KOPT-K1 (cell line): Measurements from ENCODE around the gene CDKN3.

Experiments used
- H3K27ac ChIP-seq: fragments of 200-600 bp; sonication (generic); 2 replicates; pipeline ENCODE4 v1.5.1; 2016; ENCODE audit warnings: antibody characterized with exemption, mild to moderate bottlenecking, low read depth, low read length; ENCODE audit not compliant: poor library complexity, severe bottlenecking
- H3K36me3 ChIP-seq: fragments of 200-600 bp; sonication (generic); 2 replicates; pipeline ENCODE4 v1.5.1; 2017; ENCODE audit warnings: antibody characterized with exemption, mild to moderate bottlenecking, low read length, moderate library complexity; ENCODE audit not compliant: insufficient read depth
- H3K9me3 ChIP-seq: fragments of 200-600 bp; sonication (generic); 2 replicates; pipeline ENCODE4 v1.5.1; 2017; ENCODE audit warnings: antibody characterized with exemption, low read length, mild to moderate bottlenecking; ENCODE audit not compliant: insufficient read depth, poor library complexity, severe bottlenecking

CDKN3 gene

GRCh38 chr14:54396493-54397335 lies at the start of gene CDKN3:
TSS of gene CDKN3 (plus strand) at chr14:54397007. CDS start at chr14:54397069, 62 bp downstream.
- no peaks in the 10 kb centered on the region for H3K9me3 ChIP-seq

GRCh38 chr14:54347044-54347443 lies 49.8 kb upstream of the CDKN3 start:
- H3K27ac ChIP-seq: no peak overlapping the region
- no peaks in the 10 kb centered on the region for H3K9me3 ChIP-seq
- H3K36me3 ChIP-seq: no peaks in the 10 kb centered on the region

More at GRCh38 chr14:54396493-54397335, at the start of gene CDKN3:
- peaks cover 25% of the 10 kb centered on the region for H3K36me3 ChIP-seq
- peak within 1 kb of the TSS; percentile 85 for H3K27ac ChIP-seq

GRCh38 chr14:54348001-54348611 lies 48.7 kb upstream of the CDKN3 start:
- no peak overlapping the region for H3K27ac ChIP-seq
- H3K9me3 ChIP-seq: peaks cover 1% of the 10 kb centered on the region
- no peaks in the 10 kb centered on the region for H3K36me3 ChIP-seq

- H3K27ac ChIP-seq: no peak overlapping the region
- H3K36me3 ChIP-seq: no peaks in the 10 kb centered on the region
- H3K9me3 ChIP-seq: peaks cover 11% of the 10 kb centered on the region
Observed at GRCh38 chr14:54348923-54349620, 47.7 kb upstream of the CDKN3 start.

- H3K36me3 ChIP-seq: no peaks in the 10 kb centered on the region
- peaks cover 17% of the 10 kb centered on the region for H3K9me3 ChIP-seq
- no peak overlapping the region for H3K27ac ChIP-seq
Observed at GRCh38 chr14:54349713-54350112, 47.1 kb upstream of the CDKN3 start.

GRCh38 chr14:54350203-54350602 lies 46.6 kb upstream of the CDKN3 start:
- H3K27ac ChIP-seq: no peak overlapping the region
- peaks cover 18% of the 10 kb centered on the region for H3K9me3 ChIP-seq
- no peaks in the 10 kb centered on the region for H3K36me3 ChIP-seq

- Histone ChIP-seq H3K27ac (no peak overlapping the region), H3K9me3 (peaks cover 18% of the 10 kb centered on the region), H3K36me3 (no peaks in the 10 kb centered on the region)
Observed at GRCh38 chr14:54353266-54353665, 43.5 kb upstream of the CDKN3 start.

- Histone ChIP-seq H3K27ac (no peak overlapping the region), H3K9me3 (peaks cover 18% of the 10 kb centered on the region), H3K36me3 (no peaks in the 10 kb centered on the region)
Observed at GRCh38 chr14:54353694-54354093, 43.1 kb upstream of the CDKN3 start.

GRCh38 chr14:54354096-54354495 lies 42.7 kb upstream of the CDKN3 start:
- Histone ChIP-seq H3K36me3 (no peaks in the 10 kb centered on the region), H3K27ac (no peak overlapping the region), H3K9me3 (peaks cover 18% of the 10 kb centered on the region)

- Histone ChIP-seq H3K9me3 (peaks cover 18% of the 10 kb centered on the region), H3K27ac (no peak overlapping the region), H3K36me3 (no peaks in the 10 kb centered on the region)
Observed at GRCh38 chr14:54354968-54355641, 41.7 kb upstream of the CDKN3 start.

- no peak overlapping the region for H3K27ac ChIP-seq
- H3K9me3 ChIP-seq: peaks cover 18% of the 10 kb centered on the region
- H3K36me3 ChIP-seq: no peaks in the 10 kb centered on the region
Observed at GRCh38 chr14:54355698-54356097, 41.1 kb upstream of the CDKN3 start.

GRCh38 chr14:54356172-54356571 lies 40.6 kb upstream of the CDKN3 start:
- Histone ChIP-seq H3K27ac (no peak overlapping the region), H3K36me3 (no peaks in the 10 kb centered on the region), H3K9me3 (peaks cover 18% of the 10 kb centered on the region)

GRCh38 chr14:54360667-54361066 lies 36.1 kb upstream of the CDKN3 start:
- H3K27ac ChIP-seq: no peak overlapping the region
- no peaks in the 10 kb centered on the region for H3K36me3 ChIP-seq
- no peaks in the 10 kb centered on the region for H3K9me3 ChIP-seq

GRCh38 chr14:54362089-54362504 lies 34.7 kb upstream of the CDKN3 start:
- no peak overlapping the region for H3K27ac ChIP-seq
- no peaks in the 10 kb centered on the region for H3K9me3 ChIP-seq
- no peaks in the 10 kb centered on the region for H3K36me3 ChIP-seq
